BJ (cell line): ENCODE results near the gene HDGFL3. TPM values are rescaled to one million over a fixed set of nuclear protein-coding genes. Genes with fewer than 3 reads are reported as not detected.

Experiments used
- CTCF ChIA-PET: fragments of 350-600 bp; formaldehyde crosslinking; extraction: SDS; loops from one replicate; lab custom pipeline; 2021; ENCODE audit warnings: antibody characterized with exemption, inconsistent platforms; lab: Yijun Ruan, JAX
- POLR2A ChIA-PET: fragments of 300-600 bp; sonication (Branson Sonifier 250); formaldehyde crosslinking; extraction: SDS; loops from one replicate; lab custom pipeline; 2021; ENCODE audit warnings: antibody characterized with exemption; lab: Charles Lee
- DNase-seq: peaks from one replicate; pipeline ENCODE4 v3.0.0-alpha.2; 2011; ENCODE audit warnings: low read depth
- H3K27me3 ChIP-seq: 2 replicates; pipeline ENCODE4 v1.6.0; 2011; ENCODE audit warnings: low read length; ENCODE audit not compliant: control insufficient read depth, insufficient read depth
- H3K36me3 ChIP-seq: 2 replicates; pipeline ENCODE4 v1.5.1; 2011; ENCODE audit warnings: low read length; ENCODE audit not compliant: control insufficient read depth, insufficient read depth
- H3K4me3 ChIP-seq: 2 replicates; pipeline ENCODE4 v1.5.1; 2011; ENCODE audit warnings: low read depth, mild to moderate bottlenecking, control low read depth, low read length
- CTCF ChIP-seq: IDR thresholded peaks from 2 replicates; pipeline ENCODE4 v1.5.1; 2011; ENCODE audit warnings: low read depth, mild to moderate bottlenecking, control low read depth, inconsistent platforms, low read length, moderate library complexity; ENCODE audit not compliant: insufficient read depth
- polyA plus RNA-seq: library from polyadenylated mRNA; depleted of rRNA; stranded (reverse); fragments of >200 nt; gene quantifications from 2 replicates; pipeline ENCODE4 v1.2.3, GENCODE V29; 2011

The HDGFL3 gene
- polyA plus RNA-seq, 1 experiment: 5.7 TPM

- TF ChIP-seq CTCF: no peak
- ChIA-PET CTCF (interaction anchor here (1.0 to 1.6 kb wide), 2 partner anchors 8 to 195 kb away, joined by 3 to 5 read pairs; no protein-coding TSS in a partner anchor), POLR2A (no interaction called here)
- DNase-seq: no peak
- H3K4me3 ChIP-seq: no peak overlapping the region; the same call in 1 of the 2 replicates
- no peaks in the 10 kb centered on the region for H3K36me3 ChIP-seq
- 0 out of 2 replicates have a peak, but pooled peaks cover 1% of the 10 kb centered on the region for H3K27me3 ChIP-seq
Observed at GRCh38 chr15:83205725-83206324, 1.8 kb downstream of the HDGFL3 start.

GRCh38 chr15:83204697-83205096 lies 2.9 kb downstream of the HDGFL3 start:
- ChIA-PET POLR2A (no interaction called here), CTCF (interaction anchor here (1.6 kb wide), 1 partner anchor 194 kb away, joined by 5 read pairs; no protein-coding TSS in a partner anchor)
- no peak for DNase-seq

GRCh38 chr15:83203543-83203942 lies 4.1 kb downstream of the HDGFL3 start:
- no peak for DNase-seq
- no peaks in the 10 kb centered on the region for H3K27me3 ChIP-seq
- no peaks in the 10 kb centered on the region for H3K36me3 ChIP-seq
- TF ChIP-seq CTCF: no peak
- H3K4me3 ChIP-seq: no peak overlapping the region
- CTCF ChIA-PET: interaction anchor here (0.8 kb wide), 1 partner anchor 45 kb away, joined by 3 read pairs; no protein-coding TSS in a partner anchor
- POLR2A ChIA-PET: no interaction called here

More at GRCh38 chr15:83204697-83205096, 2.9 kb downstream of the HDGFL3 start:
- Histone ChIP-seq H3K27me3 (0 out of 2 replicates have a peak, but pooled peaks cover 1% of the 10 kb centered on the region), H3K36me3 (no peaks in the 10 kb centered on the region), H3K4me3 (no peak overlapping the region)
- no peak for TF ChIP-seq CTCF

GRCh38 chr15:83200589-83200988 lies 7.0 kb downstream of the HDGFL3 start:
- Histone ChIP-seq H3K4me3 (no peak overlapping the region), H3K27me3 (no peaks in the 10 kb centered on the region), H3K36me3 (no peaks in the 10 kb centered on the region)
- TF ChIP-seq CTCF: no peak
- CTCF ChIA-PET: no interaction called here
- POLR2A ChIA-PET: no interaction called here
- no peak for DNase-seq

- H3K4me3 ChIP-seq: no peak overlapping the region
- no peaks in the 10 kb centered on the region for H3K27me3 ChIP-seq
- DNase-seq: peak; percentile 12
- no peak for TF ChIP-seq CTCF
- POLR2A ChIA-PET: no interaction called here
- no peaks in the 10 kb centered on the region for H3K36me3 ChIP-seq
- CTCF ChIA-PET: no interaction called here
Observed at GRCh38 chr15:83200162-83200561, 7.5 kb downstream of the HDGFL3 start.
